Measurements from ENCODE around the gene NUDT1.
"Not testable (repeated sequence)": the region's sequence is repeated elsewhere in the genome, so short reads cannot be mapped to it uniquely, and the experiment has no call there.

NUDT1 gene

DNA sequence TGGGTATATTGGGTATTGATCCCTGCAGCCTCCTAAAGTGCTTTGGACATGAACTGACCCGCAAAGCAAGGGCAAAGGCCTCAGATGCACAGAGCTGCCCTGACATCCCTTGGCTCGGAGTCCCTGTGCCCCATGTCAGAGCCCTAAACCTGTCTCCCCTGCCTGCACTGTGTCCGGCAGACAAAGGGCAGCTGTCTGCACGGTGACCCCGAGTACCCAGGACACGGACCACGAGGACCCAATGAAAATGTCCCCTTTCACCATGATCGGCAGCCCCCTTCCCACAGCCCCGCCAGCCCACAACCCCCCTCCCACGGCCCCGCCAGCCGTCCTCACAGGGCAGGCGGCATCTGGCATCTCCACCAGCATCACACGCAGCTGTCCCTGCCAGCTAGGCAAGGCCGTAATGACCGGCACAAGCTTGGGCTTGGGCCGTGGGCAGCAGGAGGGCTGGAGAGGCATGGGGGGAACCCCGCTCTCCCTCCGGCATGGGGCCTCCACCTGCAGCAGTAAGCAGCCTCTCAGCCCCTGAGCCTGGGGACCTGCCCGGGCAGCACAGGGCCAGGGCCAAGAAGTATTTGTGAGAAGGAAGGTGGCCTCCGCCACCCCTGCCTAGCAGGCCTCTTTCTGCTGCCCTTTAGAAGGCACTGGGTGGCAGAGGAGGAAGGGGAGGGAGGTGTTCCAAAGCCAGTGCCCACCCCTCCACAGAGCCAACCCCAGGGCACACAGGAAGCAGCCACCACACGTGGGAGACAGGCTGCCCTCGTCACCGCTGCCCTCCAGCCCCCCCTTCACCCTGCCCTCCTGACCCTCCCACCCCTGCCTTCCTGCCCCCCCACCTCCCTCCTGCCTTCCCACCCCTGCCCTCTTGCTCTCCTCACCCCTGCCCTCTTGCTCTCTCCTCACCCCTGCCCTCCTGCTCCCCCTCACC, 10.1 kb downstream of the NUDT1 start:
- DNase-seq: no peak

DNA sequence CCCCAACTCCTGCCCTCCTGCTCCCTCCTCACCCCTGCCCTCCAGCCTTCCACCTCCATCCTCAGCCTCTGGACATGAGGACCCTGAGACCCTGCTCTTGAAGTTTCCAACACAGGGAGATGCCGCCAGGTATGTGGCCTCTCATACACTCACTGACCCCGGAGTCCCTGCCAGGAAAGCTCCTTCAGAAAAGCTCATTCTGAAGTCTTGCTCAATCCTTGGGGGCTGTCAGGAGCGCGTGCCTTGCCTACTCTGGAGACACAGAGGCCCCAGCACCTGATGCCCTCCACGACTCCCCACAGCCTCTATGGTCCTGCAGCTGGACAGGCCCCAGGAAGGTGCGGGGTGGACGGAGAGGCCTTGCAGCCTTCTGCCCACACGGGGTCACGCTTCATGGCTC, 11.0 kb downstream of the NUDT1 start:
- DNase-seq: no peak

GRCh38 chr7:2253525-2254244, 11.7 kb downstream of the NUDT1 start:
- no peak for DNase-seq

- DNase-seq: no peak
Measured at GRCh38 chr7:2254429-2255144, 12.6 kb downstream of the NUDT1 start.

GRCh38 chr7:2255145-2256139, 13.4 kb downstream of the NUDT1 start:
- no peak for DNase-seq

DNA sequence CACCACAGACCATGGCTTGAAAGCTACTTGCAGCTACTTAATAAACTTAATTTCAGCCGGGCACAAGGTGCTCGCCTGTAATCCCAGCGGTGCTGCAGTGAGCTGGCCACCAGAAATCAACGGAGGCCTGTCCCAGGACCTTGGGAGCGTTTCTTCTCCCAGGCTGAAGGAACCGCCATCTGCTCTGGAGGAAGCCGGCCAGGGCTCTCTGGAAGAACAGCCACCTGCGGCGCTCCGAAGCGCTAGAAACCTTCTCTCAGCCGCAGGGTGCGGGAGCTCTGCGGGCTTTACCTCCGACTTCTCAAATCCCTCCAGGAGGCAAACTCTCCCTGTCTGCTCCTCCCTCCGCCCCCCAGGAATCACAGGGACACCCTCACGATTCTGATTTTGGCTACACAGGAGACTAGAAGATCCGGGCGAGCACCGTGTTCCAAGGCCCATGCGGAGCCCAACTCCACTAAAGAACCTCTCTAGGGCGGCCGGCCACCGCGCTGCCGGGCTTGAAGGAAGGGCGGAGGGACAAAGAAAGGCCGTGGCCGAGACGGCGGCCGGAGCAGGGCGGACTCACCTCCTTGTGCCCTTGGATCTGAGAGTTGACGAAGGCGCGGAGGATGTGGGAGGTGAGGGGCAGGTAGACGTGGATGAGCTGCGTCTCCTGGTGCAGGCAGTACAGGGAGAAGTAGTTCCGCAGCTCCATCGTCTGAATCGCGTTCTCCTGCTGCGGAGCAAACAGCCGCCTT, 14.4 kb downstream of the NUDT1 start:
- DNase-seq: no peak

GRCh38 chr7:2257046-2257551, 15.1 kb downstream of the NUDT1 start:
- no peak for DNase-seq

DNA sequence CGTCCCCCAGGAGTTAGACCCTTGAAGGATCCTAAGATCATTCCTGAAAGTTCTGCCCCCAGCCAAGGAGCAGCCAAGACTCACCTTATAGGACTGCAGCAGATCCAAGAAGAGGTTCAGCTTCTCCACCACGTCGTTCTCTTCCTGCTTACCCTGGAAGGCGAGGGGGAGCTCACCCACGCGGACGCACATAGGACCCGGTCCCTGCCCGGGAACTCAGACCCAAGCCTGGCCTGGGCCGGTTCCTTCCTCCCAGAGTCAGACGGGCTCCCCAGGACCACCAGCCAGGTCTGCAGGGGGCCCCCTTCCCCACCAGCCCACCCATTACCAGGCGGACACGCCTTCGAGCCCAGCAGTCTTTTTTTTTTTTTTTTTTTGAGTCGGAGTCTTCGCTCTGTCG, 15.6 kb downstream of the NUDT1 start:
- DNase-seq: no peak

- DNase-seq: no peak
Measured at GRCh38 chr7:2258661-2259365, 16.8 kb downstream of the NUDT1 start.

DNA sequence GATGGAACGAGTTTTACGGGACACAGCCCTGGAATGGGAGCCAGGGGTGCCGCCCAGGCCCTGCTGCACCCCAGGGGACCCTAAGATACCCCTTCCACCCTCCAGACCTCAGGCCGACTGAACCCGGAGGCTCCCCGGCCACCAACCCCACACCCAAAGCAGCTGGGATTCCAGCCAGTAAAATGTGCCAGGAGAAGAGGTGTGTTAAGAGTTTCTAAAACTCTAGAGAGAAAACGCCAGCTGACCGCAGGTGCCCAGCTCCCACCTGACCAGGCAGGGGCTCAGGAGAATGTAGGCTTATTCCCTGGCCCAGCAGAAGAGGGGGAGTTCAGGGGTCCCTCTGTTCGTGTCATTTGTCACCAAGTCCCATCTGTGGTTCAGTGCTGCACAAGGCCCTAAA, 17.5 kb downstream of the NUDT1 start:
- DNase-seq: no peak

DNA sequence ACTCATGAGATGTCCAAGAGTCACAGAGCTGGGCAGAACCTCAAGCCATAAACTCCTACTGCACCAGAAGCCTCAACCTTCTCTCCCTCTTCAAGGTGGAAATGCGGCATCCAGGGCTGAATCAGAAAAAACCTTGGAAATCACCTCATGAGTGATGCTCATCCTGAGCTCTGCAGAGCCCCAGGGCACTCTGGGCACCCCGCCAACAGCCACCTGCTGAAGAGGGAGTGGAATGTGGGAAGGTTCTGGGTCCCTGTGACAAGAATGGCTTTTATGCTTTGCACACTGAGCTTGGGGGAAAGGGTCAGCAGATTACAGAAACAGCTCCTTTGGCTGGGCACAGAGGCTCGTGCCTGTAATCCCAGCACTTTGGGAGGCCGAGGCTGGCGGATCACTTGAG, 18.8 kb downstream of the NUDT1 start:
- peak; percentile 33 for DNase-seq

GRCh38 chr7:2261611-2262010, 19.6 kb downstream of the NUDT1 start:
- no peak for DNase-seq

GRCh38 chr7:2263176-2263575, 21.1 kb downstream of the NUDT1 start:
- no peak for DNase-seq

DNA sequence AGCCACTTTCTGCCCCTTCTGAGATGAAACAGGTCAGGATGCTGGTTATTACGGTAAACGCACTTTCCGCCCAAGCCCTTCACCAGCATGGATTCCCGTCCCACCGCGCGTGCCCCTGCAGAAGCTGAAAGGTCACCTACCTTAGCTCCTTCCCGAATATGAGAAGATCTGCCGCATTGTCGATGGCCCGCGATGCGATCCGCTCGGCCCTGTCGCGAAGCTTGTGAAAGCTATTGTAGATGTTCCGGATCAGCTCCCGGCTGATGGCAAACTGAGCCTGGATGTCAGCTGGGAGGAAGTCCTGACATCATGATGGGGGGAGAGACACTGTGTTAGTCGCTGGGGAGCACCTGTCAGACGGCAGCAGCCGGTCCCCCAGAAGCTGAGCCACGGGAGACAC, 22.1 kb downstream of the NUDT1 start:
- DNase-seq: no peak

DNA sequence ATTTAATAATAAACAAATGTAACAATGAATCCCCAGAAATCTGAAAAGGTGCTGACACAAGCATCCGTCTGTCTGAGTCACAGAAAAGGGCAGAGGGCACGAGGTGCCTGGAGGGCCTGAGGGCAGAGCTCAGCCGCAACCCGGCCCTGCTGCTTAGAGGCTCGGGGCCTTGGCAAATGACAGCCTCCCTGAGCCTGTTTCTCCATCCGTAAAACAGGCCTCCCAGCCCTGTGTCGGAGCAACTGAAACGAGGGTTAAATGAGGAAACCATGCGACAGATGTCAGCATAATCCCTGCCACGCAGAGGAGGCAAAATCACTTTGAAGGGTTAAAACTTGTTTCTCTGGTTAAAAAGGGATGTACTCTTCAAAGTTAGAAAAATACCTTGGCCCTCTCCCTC, 24.9 kb downstream of the NUDT1 start:
- no peak for DNase-seq

- DNase-seq: not testable (repeated sequence)
Measured at GRCh38 chr7:2269089-2269990, 27.3 kb downstream of the NUDT1 start.

- DNase-seq: no peak
Measured at GRCh38 chr7:2269991-2270460, 28.0 kb downstream of the NUDT1 start.

DNA sequence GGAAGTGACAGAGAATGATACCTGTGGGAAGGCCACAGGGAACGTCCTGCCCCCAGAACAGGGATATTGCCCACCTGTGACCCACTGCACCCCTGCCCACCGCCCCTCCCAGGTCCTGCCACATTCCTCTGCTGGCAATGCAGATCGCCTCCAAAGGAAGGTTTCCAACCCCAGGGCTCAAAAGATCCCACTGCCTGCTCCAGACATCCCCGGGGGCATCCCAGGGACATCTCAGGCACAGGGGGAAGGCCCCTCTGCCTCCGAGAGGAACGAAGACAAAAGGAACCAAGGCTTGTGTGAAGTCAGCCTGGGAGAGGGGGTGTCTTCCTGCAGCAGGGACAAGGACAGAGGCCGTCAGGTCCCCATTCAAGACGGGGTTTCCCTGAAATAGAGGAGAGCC, 28.5 kb downstream of the NUDT1 start:
- no peak for DNase-seq

- DNase-seq: no peak
Measured at GRCh38 chr7:2271273-2272026, 29.4 kb downstream of the NUDT1 start.
